GM13977 (cell line): ENCODE measurements around the gene GSK3B.

Experiments
- DNase-seq: peaks from one replicate; pipeline ENCODE4 v3.0.0; 2012; ENCODE audit warnings: low spot score
- in situ Hi-C: fragments of 300-500 bp; cut with MboI; formaldehyde crosslinking; loops from one replicate; pipeline ENCODE4 v1.12.0; 2022; ENCODE audit warnings: low sequenced_read_pairs, low pct_unique_long_range_greater_than_20kb, mixed read lengths, inconsistent platforms; ENCODE audit not compliant: unreplicated experiment
- TF ChIP-seq, protein P1 (sequence below): IDR thresholded peaks from 2 replicates; pipeline ENCODE4 v1.5.1; 2012; ENCODE audit warnings: mild to moderate bottlenecking, control low read depth; ENCODE audit not compliant: insufficient read depth; ENCODE audit errors: extremely low read depth, missing control alignments

Gene GSK3B

DNA sequence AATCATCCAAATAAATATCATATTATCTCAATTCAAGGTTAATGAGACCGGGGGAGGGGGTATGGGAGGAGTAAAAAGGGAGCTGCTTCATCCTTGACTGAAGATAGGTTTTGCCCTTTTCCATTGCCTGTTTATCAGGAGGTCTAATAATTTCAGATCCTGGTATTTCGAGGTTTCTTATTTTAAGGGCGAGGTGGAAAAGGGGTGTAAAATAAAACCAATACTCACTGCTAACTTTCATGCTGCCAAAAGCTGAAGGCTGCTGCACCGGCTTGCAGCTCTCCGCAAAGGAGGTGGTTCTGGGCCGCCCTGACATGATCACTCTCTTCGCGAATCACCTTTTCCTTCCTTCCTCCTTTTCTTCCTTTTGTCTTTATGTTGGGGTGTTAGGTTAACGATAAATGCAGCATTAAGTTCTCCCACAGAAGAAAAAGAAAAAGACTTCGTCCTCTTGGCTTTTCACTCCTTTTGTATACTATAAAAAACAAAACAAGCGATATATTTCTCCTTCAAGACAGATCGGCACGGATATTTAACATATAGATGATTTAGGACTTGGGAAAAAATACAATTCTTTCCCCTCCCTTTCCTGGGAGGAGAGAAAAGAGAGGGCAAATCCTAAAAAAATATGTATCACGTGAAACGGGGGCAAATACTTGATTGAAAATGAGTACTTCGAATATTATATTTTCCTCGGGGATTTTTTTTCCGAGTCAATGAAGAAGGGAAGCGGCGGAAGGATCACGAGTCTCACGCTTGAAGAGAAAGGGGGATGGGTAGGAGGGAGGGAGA lies 932 bp downstream of the GSK3B start:
- TF ChIP-seq, protein P1, sequence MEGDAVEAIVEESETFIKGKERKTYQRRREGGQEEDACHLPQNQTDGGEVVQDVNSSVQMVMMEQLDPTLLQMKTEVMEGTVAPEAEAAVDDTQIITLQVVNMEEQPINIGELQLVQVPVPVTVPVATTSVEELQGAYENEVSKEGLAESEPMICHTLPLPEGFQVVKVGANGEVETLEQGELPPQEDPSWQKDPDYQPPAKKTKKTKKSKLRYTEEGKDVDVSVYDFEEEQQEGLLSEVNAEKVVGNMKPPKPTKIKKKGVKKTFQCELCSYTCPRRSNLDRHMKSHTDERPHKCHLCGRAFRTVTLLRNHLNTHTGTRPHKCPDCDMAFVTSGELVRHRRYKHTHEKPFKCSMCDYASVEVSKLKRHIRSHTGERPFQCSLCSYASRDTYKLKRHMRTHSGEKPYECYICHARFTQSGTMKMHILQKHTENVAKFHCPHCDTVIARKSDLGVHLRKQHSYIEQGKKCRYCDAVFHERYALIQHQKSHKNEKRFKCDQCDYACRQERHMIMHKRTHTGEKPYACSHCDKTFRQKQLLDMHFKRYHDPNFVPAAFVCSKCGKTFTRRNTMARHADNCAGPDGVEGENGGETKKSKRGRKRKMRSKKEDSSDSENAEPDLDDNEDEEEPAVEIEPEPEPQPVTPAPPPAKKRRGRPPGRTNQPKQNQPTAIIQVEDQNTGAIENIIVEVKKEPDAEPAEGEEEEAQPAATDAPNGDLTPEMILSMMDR = no peak
- in situ Hi-C loops = no loop called here
- DNase-seq = no peak

GRCh38 chr3:120092474-120092873 lies 1.8 kb downstream of the GSK3B start:
- in situ Hi-C loops = no loop called here
- no peak for DNase-seq
- TF ChIP-seq, protein P1 = no peak

- TF ChIP-seq, protein P1 = no peak
- DNase-seq = no peak
- in situ Hi-C loops = no loop called here
Observed at GRCh38 chr3:120090422-120090821, 3.8 kb downstream of the GSK3B start.

- TF ChIP-seq, protein P1 = no peak
- DNase-seq = no peak
- in situ Hi-C loops = no loop called here
Observed at GRCh38 chr3:120089089-120089488, 5.2 kb downstream of the GSK3B start.

- in situ Hi-C loops = no loop called here
- no peak for DNase-seq
- TF ChIP-seq, protein P1 = no peak
Observed at GRCh38 chr3:120088622-120089021, 5.6 kb downstream of the GSK3B start.

GRCh38 chr3:120081719-120082118 lies 12.5 kb downstream of the GSK3B start:
- in situ Hi-C loops = no loop called here
- TF ChIP-seq, protein P1 = no peak
- no peak for DNase-seq

DNA sequence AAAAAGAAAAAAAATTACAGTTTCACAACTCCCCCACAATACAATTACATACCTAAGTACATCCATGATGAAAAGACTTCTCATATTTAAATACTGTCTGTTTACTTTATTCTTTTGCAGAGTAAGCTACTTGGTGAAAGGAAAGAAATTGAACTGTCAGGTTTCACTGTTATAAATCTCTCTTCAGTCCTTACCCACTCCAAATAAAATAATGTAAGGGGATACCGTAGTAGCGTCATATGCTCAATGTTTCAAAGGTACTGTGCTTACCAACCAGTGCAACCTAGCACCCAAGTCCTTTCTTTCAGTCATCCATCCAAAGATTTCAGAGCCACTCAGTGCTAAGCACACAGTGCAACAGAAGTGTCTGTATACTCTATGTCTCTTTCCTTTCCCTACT lies 13.4 kb downstream of the GSK3B start:
- no peak for DNase-seq
- in situ Hi-C loops = no loop called here
- TF ChIP-seq, protein P1 = no peak
